Parathyroid adenoma (tissue), 2 donors: Measurements from ENCODE around the gene MMP7.

Experiments used
- H2AFZ ChIP-seq: fragments of 300-600 bp; sonication (generic); one replicate; pipeline ENCODE4 v1.7.0; 2017; ENCODE audit warnings: antibody characterized with exemption, mild to moderate bottlenecking
- H3K27ac ChIP-seq: fragments of 300-600 bp; sonication (generic); one replicate; pipeline ENCODE4 v1.7.0; 2017
- H3K27me3 ChIP-seq: fragments of 300-600 bp; sonication (generic); one replicate; pipeline ENCODE4 v1.7.0; 2017; ENCODE audit warnings: low read length; ENCODE audit not compliant: control insufficient read depth, insufficient read depth
- H3K36me3 ChIP-seq: fragments of 300-600 bp; sonication (generic); one replicate; pipeline ENCODE4 v1.7.0; 2017; ENCODE audit warnings: low read length; ENCODE audit not compliant: control insufficient read depth, insufficient read depth
- H3K4me1 ChIP-seq: fragments of 300-600 bp; sonication (generic); one replicate; pipeline ENCODE4 v1.7.0; 2017; ENCODE audit warnings: control low read depth
- H3K4me2 ChIP-seq: fragments of 300-600 bp; sonication (generic); one replicate; pipeline ENCODE4 v1.7.0; 2017; ENCODE audit warnings: low read length
- H3K4me3 ChIP-seq: fragments of 300-600 bp; sonication (generic); one replicate; pipeline ENCODE4 v1.7.0; 2017; ENCODE audit warnings: low read depth, low read length
- H3K79me2 ChIP-seq: fragments of 300-600 bp; sonication (generic); one replicate; pipeline ENCODE4 v1.7.0; 2017; ENCODE audit warnings: control low read depth
- H3K9ac ChIP-seq: fragments of 300-600 bp; sonication (generic); one replicate; pipeline ENCODE4 v1.7.0; 2017; ENCODE audit warnings: mild to moderate bottlenecking
- H3K9me3 ChIP-seq: fragments of 300-600 bp; sonication (generic); one replicate; pipeline ENCODE4 v1.7.0; 2017; ENCODE audit warnings: low read length; ENCODE audit not compliant: control insufficient read depth
- TF ChIP-seq, protein P1 (sequence below): fragments of 300-600 bp; sonication (generic); IDR thresholded peaks from one replicate; pipeline ENCODE4 v1.7.0; 2017; ENCODE audit warnings: antibody characterized with exemption, mild to moderate bottlenecking
- donor health status: primary hyperparathyroidism.

MMP7 gene

DNA sequence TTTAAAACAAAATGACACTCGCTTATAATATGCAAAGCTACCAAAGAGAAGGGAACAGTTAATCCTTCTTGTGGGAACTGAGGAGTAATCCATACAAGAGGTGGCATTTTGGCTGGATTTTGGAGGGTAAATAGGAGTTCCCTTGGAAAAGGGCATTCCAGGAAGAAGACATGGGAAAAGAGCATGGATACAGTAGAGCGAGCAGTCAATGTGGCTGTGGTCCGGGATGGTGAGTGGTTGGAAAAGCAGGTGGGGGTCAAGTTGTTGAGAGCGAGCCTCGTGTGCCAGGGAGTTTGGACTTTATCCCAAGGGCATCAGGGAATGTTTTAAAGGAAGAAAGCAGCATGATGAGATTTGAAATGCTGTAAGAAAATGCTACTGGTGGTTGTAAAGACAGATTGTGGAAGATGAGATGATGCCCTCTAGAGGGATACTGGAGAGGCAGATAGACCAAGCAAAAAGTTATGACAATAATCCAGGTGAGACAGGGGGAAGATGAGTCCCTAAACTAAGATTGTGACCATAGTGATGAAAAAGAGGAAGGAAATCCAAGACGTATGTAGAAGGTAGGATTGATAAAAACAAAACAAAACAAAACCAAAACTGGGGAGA lies 3.8 kb upstream of the MMP7 start:
- H2AFZ ChIP-seq = no peak overlapping the region
- no peaks in the 10 kb centered on the region for H3K27me3 ChIP-seq
- no peak overlapping the region for H3K9ac ChIP-seq
- H3K4me3 ChIP-seq = no peak overlapping the region
- no peak overlapping the region for H3K4me2 ChIP-seq
- no peaks in the 10 kb centered on the region for H3K79me2 ChIP-seq
- H3K9me3 ChIP-seq = no peaks in the 10 kb centered on the region
- H3K4me1 ChIP-seq = no peaks in the 10 kb centered on the region
- TF ChIP-seq, protein P1, sequence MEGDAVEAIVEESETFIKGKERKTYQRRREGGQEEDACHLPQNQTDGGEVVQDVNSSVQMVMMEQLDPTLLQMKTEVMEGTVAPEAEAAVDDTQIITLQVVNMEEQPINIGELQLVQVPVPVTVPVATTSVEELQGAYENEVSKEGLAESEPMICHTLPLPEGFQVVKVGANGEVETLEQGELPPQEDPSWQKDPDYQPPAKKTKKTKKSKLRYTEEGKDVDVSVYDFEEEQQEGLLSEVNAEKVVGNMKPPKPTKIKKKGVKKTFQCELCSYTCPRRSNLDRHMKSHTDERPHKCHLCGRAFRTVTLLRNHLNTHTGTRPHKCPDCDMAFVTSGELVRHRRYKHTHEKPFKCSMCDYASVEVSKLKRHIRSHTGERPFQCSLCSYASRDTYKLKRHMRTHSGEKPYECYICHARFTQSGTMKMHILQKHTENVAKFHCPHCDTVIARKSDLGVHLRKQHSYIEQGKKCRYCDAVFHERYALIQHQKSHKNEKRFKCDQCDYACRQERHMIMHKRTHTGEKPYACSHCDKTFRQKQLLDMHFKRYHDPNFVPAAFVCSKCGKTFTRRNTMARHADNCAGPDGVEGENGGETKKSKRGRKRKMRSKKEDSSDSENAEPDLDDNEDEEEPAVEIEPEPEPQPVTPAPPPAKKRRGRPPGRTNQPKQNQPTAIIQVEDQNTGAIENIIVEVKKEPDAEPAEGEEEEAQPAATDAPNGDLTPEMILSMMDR = no peak
- no peak overlapping the region for H3K27ac ChIP-seq
- no peaks in the 10 kb centered on the region for H3K36me3 ChIP-seq

DNA sequence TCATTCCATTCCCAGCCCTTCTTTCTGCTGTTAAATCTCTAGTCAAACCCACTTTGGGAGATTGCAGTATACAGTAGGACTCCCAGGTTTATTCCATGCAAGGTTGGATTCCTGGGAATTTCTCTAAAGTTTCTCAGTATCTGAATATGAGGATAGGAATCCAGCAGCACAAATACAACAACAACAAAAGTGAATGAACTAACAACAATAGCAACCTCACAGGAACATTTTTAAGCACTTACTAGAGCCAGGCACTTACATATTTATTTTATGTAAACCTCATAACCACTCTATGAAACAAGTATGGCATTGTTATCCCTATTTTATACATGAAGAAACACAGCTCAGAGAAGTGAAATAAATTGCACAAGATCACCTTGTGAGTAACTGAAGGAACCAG lies 1.9 kb downstream of the MMP7 start:
- Histone ChIP-seq H2AFZ (no peak overlapping the region), H3K27me3 (no peaks in the 10 kb centered on the region), H3K9me3 (no peaks in the 10 kb centered on the region), H3K27ac (no peak overlapping the region), H3K4me3 (no peak overlapping the region), H3K79me2 (no peaks in the 10 kb centered on the region), H3K9ac (no peak overlapping the region), H3K4me2 (no peak overlapping the region), H3K4me1 (no peaks in the 10 kb centered on the region), H3K36me3 (no peaks in the 10 kb centered on the region)
- TF ChIP-seq, protein P1 = no peak

DNA sequence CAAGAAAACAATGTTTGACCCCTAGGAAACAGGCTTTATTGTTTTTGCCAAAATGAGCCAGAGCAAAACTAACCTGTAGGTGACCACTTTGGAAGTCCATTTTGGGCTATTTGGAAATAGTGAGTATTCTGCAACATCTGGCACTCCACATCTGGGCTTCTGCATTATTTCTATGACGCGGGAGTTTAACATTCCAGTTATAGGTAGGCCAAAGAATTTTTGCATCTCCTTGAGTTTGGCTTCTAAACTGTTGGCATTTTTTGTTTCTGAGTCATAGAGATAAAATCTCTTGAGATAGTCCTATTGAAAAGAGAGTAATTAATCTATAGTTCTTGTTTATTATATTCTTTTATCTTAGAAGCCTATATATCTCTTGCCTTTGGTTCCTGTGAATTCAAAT lies 2.9 kb downstream of the MMP7 start:
- H3K9ac ChIP-seq = no peak overlapping the region
- no peaks in the 10 kb centered on the region for H3K36me3 ChIP-seq

DNA sequence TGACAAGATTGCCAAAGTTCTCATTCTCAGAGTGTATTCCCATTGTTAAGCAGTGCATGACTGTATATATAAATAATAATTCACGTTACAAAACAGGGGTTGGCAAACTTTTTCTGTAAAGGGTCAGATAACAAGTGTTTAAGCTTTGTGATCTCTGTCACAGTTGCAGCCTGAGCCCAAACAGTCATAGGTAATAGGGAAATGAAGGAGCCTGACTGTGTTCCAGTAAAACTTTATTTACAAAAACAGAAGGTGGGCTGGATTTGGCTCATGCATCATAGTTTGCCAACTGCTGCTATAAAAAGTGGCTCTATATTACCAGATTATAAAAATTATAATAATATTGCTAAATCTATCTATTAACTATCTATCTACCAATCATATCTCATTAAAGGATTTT lies 3.5 kb downstream of the MMP7 start:
- H3K27ac ChIP-seq = no peak overlapping the region
- H3K9ac ChIP-seq = no peak overlapping the region
- no peaks in the 10 kb centered on the region for H3K4me1 ChIP-seq
- H3K4me3 ChIP-seq = no peak overlapping the region
- H3K36me3 ChIP-seq = no peaks in the 10 kb centered on the region
- TF ChIP-seq, protein P1 = no peak
- no peak overlapping the region for H2AFZ ChIP-seq
- H3K27me3 ChIP-seq = no peaks in the 10 kb centered on the region
- H3K79me2 ChIP-seq = no peaks in the 10 kb centered on the region
- H3K9me3 ChIP-seq = no peaks in the 10 kb centered on the region
- H3K4me2 ChIP-seq = no peak overlapping the region

More for the DNA sequence above, 2.9 kb downstream of the MMP7 start:
- H3K4me1 ChIP-seq = no peaks in the 10 kb centered on the region
- H3K4me2 ChIP-seq = no peak overlapping the region
- H3K9me3 ChIP-seq = no peaks in the 10 kb centered on the region
- TF ChIP-seq, protein P1 = no peak
- H3K27ac ChIP-seq = no peak overlapping the region
- no peaks in the 10 kb centered on the region for H3K79me2 ChIP-seq
- H3K4me3 ChIP-seq = no peak overlapping the region
- no peak overlapping the region for H2AFZ ChIP-seq
- no peaks in the 10 kb centered on the region for H3K27me3 ChIP-seq

DNA sequence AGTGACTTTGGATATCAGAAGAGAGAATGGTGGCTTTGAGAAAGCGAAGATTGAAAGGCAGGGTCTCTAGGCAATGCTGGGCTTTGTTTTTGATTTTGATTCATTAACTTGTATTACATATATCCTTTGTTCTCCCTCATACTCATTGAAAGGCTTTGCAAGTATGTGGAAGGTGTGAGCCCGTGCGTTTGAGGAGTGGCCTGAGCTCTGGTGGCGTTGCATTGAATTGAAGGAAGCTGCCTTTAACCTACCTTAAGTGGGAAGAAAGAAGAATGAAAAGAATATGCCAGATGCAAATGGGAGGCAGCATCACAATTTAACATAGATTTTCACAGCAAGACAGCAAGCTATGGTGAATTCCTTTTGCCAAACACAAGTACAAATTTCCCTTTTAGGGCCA lies 6.7 kb downstream of the MMP7 start:
- H3K4me1 ChIP-seq = no peaks in the 10 kb centered on the region
- TF ChIP-seq, protein P1 = no peak

More for the DNA sequence above, 6.7 kb downstream of the MMP7 start:
- Histone ChIP-seq H3K27me3 (no peaks in the 10 kb centered on the region), H3K27ac (no peak overlapping the region), H3K79me2 (no peaks in the 10 kb centered on the region), H3K9ac (no peak overlapping the region), H3K9me3 (no peaks in the 10 kb centered on the region), H3K36me3 (no peaks in the 10 kb centered on the region), H2AFZ (no peak overlapping the region), H3K4me2 (no peak overlapping the region), H3K4me3 (no peak overlapping the region)
